Measurements from ENCODE around the gene P2RX4. TPM values are rescaled to one million over a fixed set of nuclear protein-coding genes. Genes with fewer than 3 reads are reported as not detected.

Gene P2RX4
- total RNA-seq, 1 experiment from 2014 or later = 8.1 TPM

GRCh38 chr12:121240062-121240420, 30.1 kb downstream of the P2RX4 start:
- Histone ChIP-seq H3K23me2 (ENCODE audit: insufficient read length, low read depth, low read length, poor library complexity, severe bottlenecking) (no peaks in the 10 kb centered on the region), H3K4ac (ENCODE audit: low read depth, low read length) (no peak overlapping the region), H4K5ac (ENCODE audit: insufficient read length, low read depth, low read length) (no peak overlapping the region), H3K14ac (ENCODE audit: insufficient read depth, low read length) (no peak overlapping the region), H3K4me2 (ENCODE audit: insufficient read depth, insufficient read length, low read length) (no peak overlapping the region), H4K20me1 (ENCODE audit: control insufficient read depth, insufficient read depth, insufficient read length) (no peaks in the 10 kb centered on the region), H2BK15ac (ENCODE audit: low read depth, low read length) (no peak overlapping the region), H3K4me1 (ENCODE audit: insufficient read depth, low read length) (peaks cover 3% of the 10 kb centered on the region; the same call in 1 of the 2 replicates), H3K23ac (ENCODE audit: insufficient read length, low read depth, low read length) (no peak overlapping the region), H2AFZ (ENCODE audit: low read length) (no peak overlapping the region), H3T11ph (ENCODE audit: low read length) (no peak overlapping the region), H3K27me3 (ENCODE audit: insufficient read depth, low read length) (no peaks in the 10 kb centered on the region), H2BK12ac (ENCODE audit: insufficient read length, low read depth, low read length) (no peak overlapping the region), H2BK120ac (ENCODE audit: low read depth, low read length, poor library complexity, severe bottlenecking) (no peak overlapping the region), H2BK20ac (ENCODE audit: low read depth, low read length, poor library complexity, severe bottlenecking) (no peak overlapping the region), H3K27ac (ENCODE audit: insufficient read length, low read depth, low read length) (no peak overlapping the region), H4K8ac (replicated peaks; ENCODE audit: insufficient read length, low read depth, low read length) (no peak overlapping the region), H3K79me1 (ENCODE audit: insufficient read depth, low read depth, low read length, poor library complexity, severe bottlenecking) (no peaks in the 10 kb centered on the region), H3K79me2 (ENCODE audit: insufficient read depth, low read length) (no peaks in the 10 kb centered on the region), H3K56ac (ENCODE audit: insufficient read length, low read depth, low read length) (no peak overlapping the region), H3K9ac (ENCODE audit: extremely low read depth, insufficient read length, low read length) (no peak overlapping the region), H3K18ac (ENCODE audit: insufficient read length, low read depth, low read length) (no peak overlapping the region), H3K9me3 (ENCODE audit: control insufficient read depth, low read depth, low read length) (no peaks in the 10 kb centered on the region), H2BK5ac (ENCODE audit: insufficient read length, low read length) (no peak overlapping the region), H4K91ac (ENCODE audit: insufficient read length, low read depth, low read length) (no peak overlapping the region), H2AK5ac (ENCODE audit: insufficient read length, low read length) (no peak overlapping the region)
- Mint-ChIP-seq H3K27me3 (ENCODE audit: low read depth) (no peaks in the 10 kb centered on the region), H3K27ac (peak overlapping the region in 2 of 3 experiments; percentile 44 to 49; a peak in 3 of 7 replicates), H3K4me1 (peaks cover 25 to 40% of the 10 kb centered on the region in 2 experiments), H3K9me3 (no peaks in the 10 kb centered on the region), H3K36me3 (ENCODE audit: insufficient read depth in 1 of 3, low read depth in 3 of 3) (peaks cover 16 to 23% (median 21%) of the 10 kb centered on the region in 3 experiments; a peak in 6 of 7 replicates), H3K4me3 (0 out of 5 replicates have a peak overlapping the region, but pooled peaks of 1 of the 2 experiments have one; percentile 42)
- DNase-seq = no peak
- TF ChIP-seq CTCF (conservative IDR thresholded peaks at IDR 0.05) = no peak
- no CpG with 5 or more reads among the region's 7 CpGs for WGBS (ENCODE audit: extremely low coverage, insufficient read length, low lambda C conversion rate)

Measured in H9 (cell line).